Brain microvascular endothelial cell (primary cell): ENCODE results near the gene GNG12.

Experiments
- DNase-seq: peaks from one replicate; pipeline ENCODE4 v3.0.0-alpha.2; 2020
- H3K27ac ChIP-seq: fragments of 250-450 bp; sonication (Bioruptor Pico); 2 replicates; pipeline ENCODE4 v1.5.1; 2020; ENCODE audit warnings: mild to moderate bottlenecking, moderate library complexity
- H3K27me3 ChIP-seq: fragments of 250-450 bp; sonication (Bioruptor Pico); replicated peaks from 2 replicates; pipeline ENCODE4 v1.5.1; 2020; ENCODE audit warnings: mild to moderate bottlenecking
- H3K36me3 ChIP-seq: fragments of 250-450 bp; sonication (Bioruptor Pico); replicated peaks from 2 replicates; pipeline ENCODE4 v1.5.1; 2020; ENCODE audit warnings: mild to moderate bottlenecking
- H3K4me3 ChIP-seq: 2 replicates; pipeline ENCODE4 v1.5.1; 2011; ENCODE audit warnings: low read depth, mild to moderate bottlenecking, control low read depth, low read length, moderate library complexity
- CTCF ChIP-seq: IDR thresholded peaks from 2 replicates; pipeline ENCODE4 v1.5.1; 2011; ENCODE audit warnings: low read depth, mild to moderate bottlenecking, moderate library complexity, low read length, control low read depth, inconsistent platforms; ENCODE audit errors: missing control alignments
- in situ Hi-C: cut with HindIII; loops from 2 replicates; pipeline ENCODE4 v1.10.0; 2017; ENCODE audit warnings: low sequenced_read_pairs, low pct_ligation_motif_present

GNG12 gene

GRCh38 chr1:67755160-67755559 lies 78.1 kb downstream of the GNG12 start:
- H3K27me3 ChIP-seq, result no peaks in the 10 kb centered on the region
- DNase-seq, result no peak
- H3K36me3 ChIP-seq, result no peaks in the 10 kb centered on the region
- in situ Hi-C loops, result loop anchor here (25.0 kb wide), 1 partner anchor 218 kb away; no protein-coding TSS in a partner anchor
- H3K27ac ChIP-seq, result no peak overlapping the region
- no peak overlapping the region for H3K4me3 ChIP-seq
- TF ChIP-seq CTCF, result no peak

GRCh38 chr1:67754526-67754920 lies 78.7 kb downstream of the GNG12 start:
- in situ Hi-C loops, result loop anchor here (25.0 kb wide), 1 partner anchor 217 kb away; no protein-coding TSS in a partner anchor
- no peak for TF ChIP-seq CTCF
- DNase-seq, result no peak
- Histone ChIP-seq H3K27ac (no peak overlapping the region), H3K36me3 (no peaks in the 10 kb centered on the region), H3K4me3 (no peak overlapping the region), H3K27me3 (no peaks in the 10 kb centered on the region)

- Histone ChIP-seq H3K27ac (no peak overlapping the region), H3K36me3 (no peaks in the 10 kb centered on the region), H3K4me3 (no peak overlapping the region), H3K27me3 (no peaks in the 10 kb centered on the region)
- TF ChIP-seq CTCF, result no peak
- DNase-seq, result no peak
- in situ Hi-C loops, result loop anchor here (25.0 kb wide), 1 partner anchor 217 kb away; no protein-coding TSS in a partner anchor
These were observed 79.3 kb downstream of the GNG12 start for GRCh38 chr1:67753776-67754525.

GRCh38 chr1:67752306-67752705 lies 81.0 kb downstream of the GNG12 start:
- in situ Hi-C loops, result loop anchor here (25.0 kb wide), 1 partner anchor 215 kb away; no protein-coding TSS in a partner anchor
- Histone ChIP-seq H3K27me3 (no peaks in the 10 kb centered on the region), H3K4me3 (no peak overlapping the region), H3K27ac (peak overlapping the region; percentile 21), H3K36me3 (no peaks in the 10 kb centered on the region)
- TF ChIP-seq CTCF, result no peak
- no peak for DNase-seq

GRCh38 chr1:67750691-67751054 lies 82.6 kb downstream of the GNG12 start:
- in situ Hi-C loops, result loop anchor here (25.0 kb wide), 1 partner anchor 213 kb away; no protein-coding TSS in a partner anchor
- Histone ChIP-seq H3K36me3 (no peaks in the 10 kb centered on the region), H3K27ac (peak overlapping the region; percentile 90), H3K27me3 (no peaks in the 10 kb centered on the region), H3K4me3 (no peak overlapping the region)
- DNase-seq, result no peak
- TF ChIP-seq CTCF, result no peak
